CD8-positive, alpha-beta memory T cell (primary cell): ENCODE data around the gene NEK5. TPM values are rescaled to one million over a fixed set of nuclear protein-coding genes. Genes with fewer than 3 reads are reported as not detected.
"Not testable (repeated sequence)": the region's sequence is repeated elsewhere in the genome, so short reads cannot be mapped to it uniquely, and the experiment has no call there.

Source experiments
- CTCF ChIA-PET: fragments of 350-600 bp; sonication (Branson Sonifier 250); formaldehyde crosslinking; loops from one replicate; lab custom pipeline; 2021; ENCODE audit warnings: antibody characterized with exemption; lab: Charles Lee
- POLR2A ChIA-PET: fragments of 350-600 bp; sonication (Branson Sonifier 250); formaldehyde crosslinking; loops from one replicate; lab custom pipeline; 2021; ENCODE audit warnings: antibody characterized with exemption; lab: Charles Lee
- DNase-seq, 5 donors: peaks; one replicate each; pipeline versions ENCODE4 v3.0.0 to v3.0.0-alpha.2; 2020 to 2022; ENCODE audit warnings: mixed read lengths in 1 of 5
- H3K27ac ChIP-seq: one replicate; pipeline ENCODE4 v1.7.0; 2013; ENCODE audit warnings: low read depth, mild to moderate bottlenecking, low read length, moderate library complexity
- H3K27me3 ChIP-seq: 2 replicates; pipeline ENCODE4 v1.7.0; 2013; ENCODE audit warnings: low read length, mild to moderate bottlenecking; ENCODE audit not compliant: insufficient read depth, poor library complexity, severe bottlenecking
- H3K36me3 ChIP-seq: 2 replicates; pipeline ENCODE4 v1.7.0; 2013; ENCODE audit warnings: mild to moderate bottlenecking, low read length, moderate library complexity; ENCODE audit not compliant: insufficient read depth
- H3K4me1 ChIP-seq: 2 replicates; pipeline ENCODE4 v1.7.0; 2013; ENCODE audit warnings: mild to moderate bottlenecking, low read length, moderate library complexity; ENCODE audit not compliant: insufficient read depth
- H3K4me3 ChIP-seq: 2 replicates; pipeline ENCODE4 v1.7.0; 2013; ENCODE audit warnings: mild to moderate bottlenecking, low read length
- H3K9me3 ChIP-seq: 2 replicates; pipeline ENCODE4 v1.7.0; 2013; ENCODE audit warnings: mild to moderate bottlenecking, low read length
- H3K27ac Mint-ChIP-seq, 8 donors: one replicate each; pipeline ENCODE4 v1.8.0; 2020 to 2021; ENCODE audit warnings: mixed read lengths in 8 of 8, mild to moderate bottlenecking in 6 of 8, inconsistent platforms in 3 of 8, moderate library complexity in 3 of 8
- H3K27me3 Mint-ChIP-seq, 2 donors: one replicate each; pipeline ENCODE4 v1.8.0; 2020 to 2021; ENCODE audit warnings: mixed read lengths in 2 of 2, mild to moderate bottlenecking in 1 of 2, moderate library complexity in 1 of 2
- H3K36me3 Mint-ChIP-seq, 3 donors: one replicate each; pipeline ENCODE4 v1.8.0; 2020 to 2021; ENCODE audit warnings: mixed read lengths in 3 of 3, inconsistent platforms in 1 of 3, mild to moderate bottlenecking in 1 of 3
- H3K4me1 Mint-ChIP-seq, 3 donors: one replicate each; pipeline ENCODE4 v1.8.0; 2020 to 2021; ENCODE audit warnings: mixed read lengths in 3 of 3, inconsistent platforms in 1 of 3, mild to moderate bottlenecking in 1 of 3
- H3K4me3 Mint-ChIP-seq, 7 donors: one replicate each; pipeline ENCODE4 v1.8.0; 2020 to 2021; ENCODE audit warnings: mixed read lengths in 7 of 7, mild to moderate bottlenecking in 6 of 7, moderate library complexity in 4 of 7, inconsistent platforms in 2 of 7
- H3K9me3 Mint-ChIP-seq, 5 donors: one replicate each; pipeline ENCODE4 v1.8.0; 2020 to 2022; ENCODE audit warnings: mixed read lengths in 5 of 5, mild to moderate bottlenecking in 3 of 5, moderate library complexity in 2 of 5, inconsistent platforms in 1 of 5
- polyA plus RNA-seq: library from polyadenylated mRNA; unstranded; fragments of 300-500 nt; fragmentation: Illumina TruSeq; gene quantifications from one replicate; pipeline ENCODE4 v1.2.3, GENCODE V29; 2021
- total RNA-seq, 2 experiments: library from RNA; stranded (reverse); gene quantifications; one replicate each; pipeline ENCODE4 v1.2.3, GENCODE V29; 2021

The NEK5 gene, protein sequence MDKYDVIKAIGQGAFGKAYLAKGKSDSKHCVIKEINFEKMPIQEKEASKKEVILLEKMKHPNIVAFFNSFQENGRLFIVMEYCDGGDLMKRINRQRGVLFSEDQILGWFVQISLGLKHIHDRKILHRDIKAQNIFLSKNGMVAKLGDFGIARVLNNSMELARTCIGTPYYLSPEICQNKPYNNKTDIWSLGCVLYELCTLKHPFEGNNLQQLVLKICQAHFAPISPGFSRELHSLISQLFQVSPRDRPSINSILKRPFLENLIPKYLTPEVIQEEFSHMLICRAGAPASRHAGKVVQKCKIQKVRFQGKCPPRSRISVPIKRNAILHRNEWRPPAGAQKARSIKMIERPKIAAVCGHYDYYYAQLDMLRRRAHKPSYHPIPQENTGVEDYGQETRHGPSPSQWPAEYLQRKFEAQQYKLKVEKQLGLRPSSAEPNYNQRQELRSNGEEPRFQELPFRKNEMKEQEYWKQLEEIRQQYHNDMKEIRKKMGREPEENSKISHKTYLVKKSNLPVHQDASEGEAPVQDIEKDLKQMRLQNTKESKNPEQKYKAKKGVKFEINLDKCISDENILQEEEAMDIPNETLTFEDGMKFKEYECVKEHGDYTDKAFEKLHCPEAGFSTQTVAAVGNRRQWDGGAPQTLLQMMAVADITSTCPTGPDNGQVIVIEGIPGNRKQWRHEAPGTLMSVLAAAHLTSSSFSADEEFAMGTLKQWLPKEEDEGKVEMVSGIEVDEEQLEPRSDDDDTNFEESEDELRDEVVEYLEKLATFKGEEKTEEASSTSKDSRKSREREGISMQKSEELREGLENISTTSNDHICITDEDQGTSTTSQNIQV
- total RNA-seq (not detected), polyA plus RNA-seq (0.17 TPM)

DNA sequence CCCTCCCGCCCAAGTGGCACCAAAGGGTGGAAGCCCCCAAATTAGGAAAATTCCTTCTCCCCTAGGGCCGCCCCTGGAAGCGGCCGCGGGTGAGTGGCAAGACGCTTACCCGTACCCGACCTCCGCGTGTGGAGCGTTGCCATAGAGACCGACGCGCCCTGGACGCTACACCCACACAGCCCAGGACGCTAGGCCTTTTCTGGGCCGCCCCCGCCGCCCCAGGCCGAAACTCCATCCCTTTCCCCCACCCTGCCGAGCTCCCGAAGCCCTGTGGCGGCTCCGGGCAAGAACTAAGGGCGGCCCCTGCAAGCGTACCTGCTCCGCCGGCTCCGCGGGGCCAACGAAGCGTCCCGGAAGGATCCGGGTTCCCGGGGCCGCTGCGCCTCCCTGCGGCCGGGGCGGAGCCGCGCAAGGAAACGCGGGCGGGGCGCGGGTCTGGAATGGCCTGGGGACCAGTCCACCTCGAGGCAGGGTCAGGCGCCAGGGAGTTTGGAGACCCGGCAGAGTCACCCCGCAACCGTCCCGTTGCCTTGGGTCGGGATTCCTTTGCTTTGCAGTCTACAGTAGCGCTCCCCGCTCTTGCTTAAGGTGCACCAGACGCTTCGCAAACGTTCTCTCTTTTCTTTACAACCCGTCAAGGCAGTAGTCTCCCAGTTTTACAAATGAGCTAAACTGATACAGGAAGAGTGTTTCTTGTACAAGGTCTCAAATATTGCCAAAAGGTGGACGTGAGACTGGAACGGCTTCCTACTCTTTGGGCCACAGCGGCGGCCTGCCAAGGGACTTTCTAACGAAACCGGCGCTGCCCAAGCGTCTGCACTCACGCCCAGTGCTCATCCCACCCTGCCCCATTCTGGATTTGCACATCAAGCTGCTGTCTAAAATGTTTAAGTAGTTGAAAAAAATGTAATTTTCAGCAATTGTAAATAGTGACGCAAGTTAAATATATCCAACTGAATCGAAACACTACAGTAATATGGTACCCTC is at the start of gene NEK5:
NEK5 (minus strand) TSS at position 360 of the 987 bp plus-strand sequence. CDS start 1,591 bp downstream, outside the sequence.
- Mint-ChIP-seq H3K27me3 (peaks cover 9 to 21% of the 10 kb centered on the region in 2 donors), H3K36me3 (peaks cover 0 to 8% (median 6%) of the 10 kb centered on the region in 3 donors), H3K9me3 (no peaks in the 10 kb centered on the region), H3K27ac (peak within 1 kb of the TSS in 4 of 8 donors; percentile 1 to 35 (median 10)), H3K4me3 (peak within 1 kb of the TSS; percentile 78 to 90 (median 84)), H3K4me1 (peaks cover 11 to 17% (median 13%) of the 10 kb centered on the region in 3 donors)
- peaks cover 18% of the 10 kb centered on the region for H3K4me1 ChIP-seq
- DNase-seq: peak; percentile 24 to 66 (median 50)
- POLR2A ChIA-PET: no interaction called here
- no peak within 1 kb of the TSS for H3K27ac ChIP-seq
- H3K36me3 ChIP-seq: no peaks in the 10 kb centered on the region
- CTCF ChIA-PET: interaction anchor here (1.0 to 3.1 kb wide), 7 partner anchors 8 to 315 kb away, joined by 3 to 21 read pairs (median 5); no protein-coding TSS in a partner anchor
- H3K9me3 ChIP-seq: no peaks in the 10 kb centered on the region
- H3K27me3 ChIP-seq: no peaks in the 10 kb centered on the region
- H3K4me3 ChIP-seq: peak within 1 kb of the TSS; percentile 48

DNA sequence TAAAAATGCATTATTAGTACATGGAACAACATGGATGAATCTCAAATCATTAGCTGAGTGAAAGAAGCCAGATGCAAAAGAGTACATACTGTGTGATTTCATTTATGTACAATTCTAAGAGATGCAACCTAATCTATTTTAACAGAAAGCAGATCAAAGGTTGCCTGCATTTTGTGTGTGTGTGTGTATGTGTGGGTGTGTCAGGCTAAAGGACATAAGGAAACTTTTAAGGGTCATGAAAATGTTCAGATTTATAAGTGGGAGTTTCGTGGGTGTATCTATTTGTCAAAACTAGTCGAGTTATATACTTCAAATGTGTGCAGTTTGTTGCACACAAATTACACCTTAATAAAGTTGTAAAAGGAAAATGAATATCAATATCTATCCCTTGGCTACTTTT is 48.4 kb upstream of the NEK5 start:
- ChIA-PET CTCF (no interaction called here), POLR2A (no interaction called here)
- H3K9me3 Mint-ChIP-seq: no peaks in the 10 kb centered on the region
- H3K27ac Mint-ChIP-seq: peak overlapping the region in 3 of 8 donors; percentile 21 to 58 (median 43)
- Histone ChIP-seq H3K4me1 (no peaks in the 10 kb centered on the region), H3K27ac (no peak overlapping the region), H3K36me3 (peaks cover 9% of the 10 kb centered on the region), H3K27me3 (no peaks in the 10 kb centered on the region), H3K9me3 (no peaks in the 10 kb centered on the region), H3K4me3 (no peak overlapping the region)
- peaks cover 7 to 74% (median 13%) of the 10 kb centered on the region in 3 donors for H3K36me3 Mint-ChIP-seq
- DNase-seq: no peak
- H3K4me1 Mint-ChIP-seq: no peaks in the 10 kb centered on the region
- no peaks in the 10 kb centered on the region for H3K27me3 Mint-ChIP-seq
- H3K4me3 Mint-ChIP-seq: no peak overlapping the region

DNA sequence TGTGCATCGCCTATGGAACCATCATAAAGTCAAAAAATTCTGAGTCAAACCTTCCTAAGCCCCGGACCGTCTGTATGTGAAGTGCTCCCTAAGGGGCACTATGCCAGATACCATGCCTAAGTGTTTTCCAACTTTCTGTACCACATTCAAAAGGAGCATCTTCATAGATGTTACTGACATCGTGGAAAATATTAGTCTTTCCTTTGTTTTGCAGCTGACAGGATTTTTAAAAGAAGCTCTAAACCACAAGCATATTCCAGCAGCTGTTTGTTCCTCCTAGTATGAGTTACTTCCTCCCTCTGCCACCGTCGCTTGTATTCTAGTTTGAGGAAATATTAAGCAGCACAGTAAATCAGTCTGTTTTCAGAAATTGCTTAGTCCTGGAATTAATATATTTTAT is 45.1 kb upstream of the NEK5 start:
- H3K27ac Mint-ChIP-seq: peak overlapping the region in 1 of 8 donors; percentile 79
- H3K4me1 Mint-ChIP-seq, H3K4me3 ChIP-seq, H3K4me3 Mint-ChIP-seq, DNase-seq, H3K9me3 ChIP-seq, H3K27ac ChIP-seq, H3K27me3 ChIP-seq, H3K9me3 Mint-ChIP-seq, POLR2A ChIA-PET, H3K4me1 ChIP-seq, H3K36me3 ChIP-seq, H3K27me3 Mint-ChIP-seq: not testable (repeated sequence)
- CTCF ChIA-PET: interaction anchor here (1.5 kb wide), 1 partner anchor 20 kb away, joined by 4 read pairs; no protein-coding TSS in a partner anchor
- peaks cover 7 to 80% (median 17%) of the 10 kb centered on the region in 3 donors for H3K36me3 Mint-ChIP-seq

DNA sequence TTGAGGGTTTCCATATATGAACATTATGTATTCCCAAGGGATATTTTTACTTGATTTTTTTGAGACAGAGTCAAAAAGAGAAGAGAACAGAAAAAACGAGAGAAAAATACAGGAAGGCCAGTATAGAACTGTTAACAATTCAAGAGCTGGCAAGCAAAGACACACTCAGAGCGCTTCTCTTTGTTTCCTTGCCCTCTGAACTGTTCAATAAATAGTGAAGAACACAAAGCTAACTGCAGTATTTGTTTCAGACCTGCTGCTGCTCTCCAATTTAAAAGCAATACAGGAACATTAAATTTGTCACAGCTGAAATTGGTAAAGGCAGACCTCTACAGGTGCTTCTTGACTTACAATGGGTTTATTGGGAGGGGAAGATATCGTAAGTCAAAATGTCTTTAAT is 44.5 kb upstream of the NEK5 start:
- ChIA-PET POLR2A (no interaction called here), CTCF (interaction anchor here (2.0 kb wide), 1 partner anchor 161 kb away, joined by 5 read pairs; the partner anchor contains the start of gene ALG11)
- Mint-ChIP-seq H3K9me3 (no peaks in the 10 kb centered on the region), H3K4me3 (no peak overlapping the region), H3K27me3 (no peaks in the 10 kb centered on the region), H3K27ac (no peak overlapping the region), H3K4me1 (no peaks in the 10 kb centered on the region), H3K36me3 (peaks cover 7 to 85% (median 17%) of the 10 kb centered on the region in 3 donors)
- Histone ChIP-seq H3K27ac (no peak overlapping the region), H3K4me1 (no peaks in the 10 kb centered on the region), H3K9me3 (no peaks in the 10 kb centered on the region), H3K4me3 (no peak overlapping the region), H3K27me3 (no peaks in the 10 kb centered on the region), H3K36me3 (peaks cover 8% of the 10 kb centered on the region)
- DNase-seq: no peak

DNA sequence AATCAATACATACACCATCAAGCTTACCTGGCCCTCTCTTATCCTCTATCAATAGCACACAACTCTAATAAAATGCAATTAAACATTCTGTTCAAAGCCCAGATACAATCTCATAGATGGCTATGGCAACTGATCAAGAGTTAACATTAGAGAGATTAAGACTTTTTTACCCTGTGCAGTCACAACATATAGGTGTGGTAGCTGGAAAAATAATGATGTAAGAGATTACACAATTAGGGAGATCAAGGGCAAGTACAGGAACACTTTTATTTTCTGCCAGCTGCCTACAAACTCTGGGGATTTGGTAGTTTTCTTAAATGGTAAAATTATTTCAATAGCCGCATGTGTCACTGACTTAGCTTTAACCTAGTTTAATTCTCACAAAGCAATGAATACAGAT is 42.8 kb upstream of the NEK5 start:
- H3K4me3 ChIP-seq, H3K4me3 Mint-ChIP-seq, H3K9me3 ChIP-seq, H3K36me3 ChIP-seq, H3K9me3 Mint-ChIP-seq, H3K27me3 ChIP-seq, H3K27me3 Mint-ChIP-seq, H3K4me1 ChIP-seq, H3K4me1 Mint-ChIP-seq, DNase-seq, H3K27ac ChIP-seq: not testable (repeated sequence)
- CTCF ChIA-PET: interaction anchor here (2.0 kb wide), 1 partner anchor 159 kb away, joined by 5 read pairs; the partner anchor contains the start of gene ALG11
- POLR2A ChIA-PET: interaction anchor here (0.7 kb wide), 1 partner anchor 1928 kb away, joined by 4 read pairs; no protein-coding TSS in a partner anchor
- peak overlapping the region in 2 of 8 donors; percentile 20 to 37 for H3K27ac Mint-ChIP-seq
- H3K36me3 Mint-ChIP-seq: peaks cover 11 to 84% (median 17%) of the 10 kb centered on the region in 3 donors

DNA sequence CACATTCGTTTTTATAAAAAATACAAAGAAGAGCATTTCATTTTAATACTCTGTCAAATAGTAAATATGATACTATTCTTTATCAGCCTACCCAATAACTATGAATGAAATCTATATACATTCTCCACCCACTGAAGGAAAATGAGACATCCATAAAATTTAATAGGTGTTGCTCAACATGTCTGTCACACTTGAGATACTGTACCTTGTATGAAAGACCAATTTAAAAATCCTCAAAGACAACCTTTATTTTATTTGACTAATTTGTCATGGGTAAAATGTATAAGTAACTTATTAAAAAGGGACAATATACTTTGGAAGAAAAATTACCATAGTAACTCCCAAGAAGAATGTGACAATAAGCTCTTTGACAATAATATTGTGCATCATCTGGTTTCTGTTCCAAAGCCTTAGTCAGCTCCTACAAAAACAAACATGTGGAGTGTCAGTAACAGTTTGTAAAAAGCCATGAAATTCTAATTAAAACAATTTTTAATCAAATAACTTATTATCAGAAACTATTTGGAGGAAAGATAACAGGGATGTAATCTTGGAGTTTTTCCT is 42.0 kb upstream of the NEK5 start:
- H3K36me3 ChIP-seq, H3K4me3 Mint-ChIP-seq, H3K4me1 ChIP-seq, H3K9me3 ChIP-seq, H3K27me3 Mint-ChIP-seq, H3K27ac Mint-ChIP-seq, H3K9me3 Mint-ChIP-seq, H3K27ac ChIP-seq, POLR2A ChIA-PET, H3K4me1 Mint-ChIP-seq, DNase-seq, H3K27me3 ChIP-seq, H3K4me3 ChIP-seq, CTCF ChIA-PET: not testable (repeated sequence)
- peaks cover 11 to 88% (median 20%) of the 10 kb centered on the region in 3 donors for H3K36me3 Mint-ChIP-seq

DNA sequence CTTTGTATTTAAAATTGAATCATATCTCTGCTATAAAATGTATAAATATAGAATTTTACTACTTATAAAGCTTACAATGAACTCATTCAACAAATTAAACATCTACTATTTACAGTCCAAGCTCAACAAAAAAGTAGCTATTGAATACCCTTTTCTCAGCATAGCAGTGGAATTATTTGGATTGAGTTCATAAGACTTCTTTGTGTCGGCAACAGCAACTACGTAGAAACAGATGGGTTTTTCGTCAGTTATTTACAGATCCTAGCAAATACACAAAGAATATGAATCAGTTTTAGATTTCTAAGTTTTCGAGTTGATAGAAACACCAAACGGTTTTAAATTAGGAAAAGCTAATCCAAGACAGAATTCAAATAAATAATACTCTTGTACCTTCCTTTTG is 41.0 kb upstream of the NEK5 start:
- no peak overlapping the region for H3K27ac ChIP-seq
- DNase-seq: no peak
- no peaks in the 10 kb centered on the region for H3K9me3 ChIP-seq
- H3K27ac Mint-ChIP-seq: no peak overlapping the region
- H3K36me3 ChIP-seq: peaks cover 8% of the 10 kb centered on the region
- no peaks in the 10 kb centered on the region for H3K9me3 Mint-ChIP-seq
- ChIA-PET CTCF (interaction anchor here (1.2 kb wide), 1 partner anchor 24 kb away, joined by 5 read pairs; no protein-coding TSS in a partner anchor), POLR2A (no interaction called here)
- H3K4me1 Mint-ChIP-seq: no peaks in the 10 kb centered on the region
- no peak overlapping the region for H3K4me3 Mint-ChIP-seq
- H3K27me3 ChIP-seq: no peaks in the 10 kb centered on the region
- H3K36me3 Mint-ChIP-seq: peaks cover 11 to 83% (median 15%) of the 10 kb centered on the region in 3 donors
- no peaks in the 10 kb centered on the region for H3K27me3 Mint-ChIP-seq
- H3K4me3 ChIP-seq: no peak overlapping the region
- no peaks in the 10 kb centered on the region for H3K4me1 ChIP-seq
